ENCODE data around the gene HECW1.

Gene HECW1

DNA sequence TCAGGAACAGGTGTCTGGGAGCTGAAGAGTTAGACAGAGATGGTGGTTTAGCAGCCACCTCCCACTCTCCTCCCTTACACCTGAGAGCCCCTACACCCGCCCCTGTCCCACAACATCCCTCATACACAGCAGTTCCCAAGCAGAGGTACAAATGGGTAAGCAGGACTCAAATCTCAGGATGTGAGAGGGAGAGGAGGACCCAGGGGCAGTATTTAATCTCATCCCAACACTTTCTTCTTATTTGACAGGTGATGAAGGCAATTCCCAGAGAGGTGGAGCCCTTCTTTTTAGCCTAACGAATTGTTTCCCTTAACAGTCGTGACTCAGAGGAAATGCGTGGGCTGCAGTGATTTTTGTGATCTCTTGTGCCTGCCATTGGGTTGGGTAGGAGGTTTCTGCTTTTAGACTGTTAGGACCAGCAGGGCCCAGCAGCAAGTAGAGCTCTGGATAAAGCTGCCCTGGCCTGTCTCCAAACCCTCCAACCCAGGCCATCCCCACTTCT is 191.3 kb downstream of the HECW1 start:
- DNase-seq (ENCODE audit: low read depth): peak; percentile 41
- TF ChIP-seq, protein P1, sequence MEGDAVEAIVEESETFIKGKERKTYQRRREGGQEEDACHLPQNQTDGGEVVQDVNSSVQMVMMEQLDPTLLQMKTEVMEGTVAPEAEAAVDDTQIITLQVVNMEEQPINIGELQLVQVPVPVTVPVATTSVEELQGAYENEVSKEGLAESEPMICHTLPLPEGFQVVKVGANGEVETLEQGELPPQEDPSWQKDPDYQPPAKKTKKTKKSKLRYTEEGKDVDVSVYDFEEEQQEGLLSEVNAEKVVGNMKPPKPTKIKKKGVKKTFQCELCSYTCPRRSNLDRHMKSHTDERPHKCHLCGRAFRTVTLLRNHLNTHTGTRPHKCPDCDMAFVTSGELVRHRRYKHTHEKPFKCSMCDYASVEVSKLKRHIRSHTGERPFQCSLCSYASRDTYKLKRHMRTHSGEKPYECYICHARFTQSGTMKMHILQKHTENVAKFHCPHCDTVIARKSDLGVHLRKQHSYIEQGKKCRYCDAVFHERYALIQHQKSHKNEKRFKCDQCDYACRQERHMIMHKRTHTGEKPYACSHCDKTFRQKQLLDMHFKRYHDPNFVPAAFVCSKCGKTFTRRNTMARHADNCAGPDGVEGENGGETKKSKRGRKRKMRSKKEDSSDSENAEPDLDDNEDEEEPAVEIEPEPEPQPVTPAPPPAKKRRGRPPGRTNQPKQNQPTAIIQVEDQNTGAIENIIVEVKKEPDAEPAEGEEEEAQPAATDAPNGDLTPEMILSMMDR (conservative IDR thresholded peaks at IDR 0.05; ENCODE audit: control insufficient read depth, insufficient read depth, low read depth, low read length): no peak
- H3K4me3 ChIP-seq (ENCODE audit: control insufficient read depth, low read depth, low read length): no peak overlapping the region

DNA sequence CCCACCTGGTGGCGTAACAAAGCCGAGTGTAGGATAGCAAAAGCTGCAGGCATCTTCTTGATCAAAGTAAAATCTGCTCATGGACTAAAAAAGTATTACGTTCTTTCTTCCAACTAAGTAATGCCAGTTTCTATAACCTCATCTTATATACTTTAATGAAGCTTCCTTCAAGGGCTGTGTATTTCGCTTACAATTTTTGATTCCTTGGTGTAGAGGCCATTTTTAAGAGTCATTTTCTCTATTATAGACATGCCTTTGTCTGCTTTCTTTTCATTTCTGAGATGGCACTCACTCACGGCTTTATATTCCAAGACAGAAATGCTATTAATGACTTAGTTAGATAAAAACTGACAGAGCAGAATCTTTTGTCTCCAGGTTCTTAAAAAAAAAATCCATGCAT is 194.0 kb downstream of the HECW1 start:
- DNase-seq (ENCODE audit: low read depth): no peak
- H3K4me3 ChIP-seq (ENCODE audit: control insufficient read depth, low read depth, low read length): no peak overlapping the region
- TF ChIP-seq, protein P1 (conservative IDR thresholded peaks at IDR 0.05; ENCODE audit: control insufficient read depth, insufficient read depth, low read depth, low read length): no peak

DNA sequence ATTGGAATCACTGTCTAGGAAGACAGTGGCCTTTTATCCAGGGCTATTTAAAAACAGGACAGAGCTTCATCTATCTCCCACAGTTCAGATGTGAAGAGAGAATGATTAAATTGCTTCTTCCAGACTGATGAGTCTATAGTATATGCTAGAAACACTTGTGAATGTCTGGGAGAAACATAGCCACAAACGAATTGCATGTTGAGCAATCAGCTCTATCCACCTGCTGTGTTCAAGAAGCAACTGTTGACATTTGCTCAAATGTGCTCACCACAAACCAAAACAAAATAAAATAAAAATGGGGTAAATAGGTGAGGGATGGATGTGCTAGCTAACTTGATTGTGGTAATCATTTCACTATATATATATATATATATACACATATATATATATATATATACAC is 195.1 kb downstream of the HECW1 start:
- no peak for DNase-seq (ENCODE audit: low read depth)
- H3K4me3 ChIP-seq (ENCODE audit: control insufficient read depth, low read depth, low read length): no peak overlapping the region
- TF ChIP-seq, protein P1 (conservative IDR thresholded peaks at IDR 0.05; ENCODE audit: control insufficient read depth, insufficient read depth, low read depth, low read length): no peak

DNA sequence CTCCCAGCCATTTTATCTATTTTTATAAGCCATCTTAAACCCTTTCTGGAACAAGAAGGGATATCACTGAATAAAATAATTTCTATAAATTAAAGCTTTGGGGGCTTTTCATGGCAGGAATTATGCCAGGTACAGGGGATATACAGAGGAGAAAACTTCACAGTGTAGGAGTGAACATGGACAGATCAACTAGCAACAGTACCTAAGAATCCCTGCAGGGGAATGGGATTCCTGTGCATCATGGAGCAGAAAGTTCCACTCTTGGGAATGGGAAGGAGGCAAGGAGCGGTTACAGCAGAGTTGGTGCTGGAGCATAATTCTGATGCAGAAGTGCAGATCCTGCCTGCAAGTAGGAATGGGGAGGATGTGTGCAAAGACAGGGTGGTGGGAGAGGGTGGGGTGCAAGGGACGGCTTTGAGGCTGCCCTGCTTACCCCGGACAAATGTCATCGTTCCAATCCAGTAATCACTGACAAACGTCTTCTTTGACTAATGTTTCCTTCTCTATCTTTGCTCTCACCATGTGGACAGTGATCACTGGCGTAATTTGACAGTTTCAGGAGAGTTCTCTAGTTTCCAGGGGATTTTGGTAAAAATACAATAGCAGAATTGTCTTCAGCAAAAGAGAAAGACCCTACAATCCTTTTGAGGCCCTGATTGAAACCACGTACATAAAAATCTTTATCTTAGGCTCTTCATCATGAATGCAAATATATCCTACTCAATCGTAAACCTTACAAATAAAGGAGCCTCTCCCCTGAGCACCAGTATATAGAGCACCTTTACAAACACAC is 196.7 kb downstream of the HECW1 start:
- DNase-seq (ENCODE audit: low read depth): no peak
- TF ChIP-seq, protein P1 (conservative IDR thresholded peaks at IDR 0.05; ENCODE audit: control insufficient read depth, insufficient read depth, low read depth, low read length): no peak
- no peak overlapping the region for H3K4me3 ChIP-seq (ENCODE audit: control insufficient read depth, low read depth, low read length)

DNA sequence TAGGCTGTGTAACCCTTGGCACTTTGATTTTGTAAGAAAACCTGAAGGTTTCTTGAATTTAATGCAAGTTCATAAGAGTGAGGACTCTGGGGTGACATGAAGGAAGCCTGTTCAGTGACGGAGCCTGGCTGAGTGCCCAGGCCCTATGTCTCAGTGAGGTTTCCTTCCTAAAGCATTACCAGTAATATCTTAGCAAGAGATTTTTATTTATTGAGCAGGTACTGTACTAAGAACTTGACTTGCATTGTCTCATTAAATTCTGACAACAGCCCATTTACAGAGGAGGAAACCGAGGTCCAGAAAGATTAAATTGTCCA is 197.2 kb downstream of the HECW1 start:
- H3K4me3 ChIP-seq (ENCODE audit: control insufficient read depth, low read depth, low read length): no peak overlapping the region
- TF ChIP-seq, protein P1 (conservative IDR thresholded peaks at IDR 0.05; ENCODE audit: control insufficient read depth, insufficient read depth, low read depth, low read length): no peak

DNA sequence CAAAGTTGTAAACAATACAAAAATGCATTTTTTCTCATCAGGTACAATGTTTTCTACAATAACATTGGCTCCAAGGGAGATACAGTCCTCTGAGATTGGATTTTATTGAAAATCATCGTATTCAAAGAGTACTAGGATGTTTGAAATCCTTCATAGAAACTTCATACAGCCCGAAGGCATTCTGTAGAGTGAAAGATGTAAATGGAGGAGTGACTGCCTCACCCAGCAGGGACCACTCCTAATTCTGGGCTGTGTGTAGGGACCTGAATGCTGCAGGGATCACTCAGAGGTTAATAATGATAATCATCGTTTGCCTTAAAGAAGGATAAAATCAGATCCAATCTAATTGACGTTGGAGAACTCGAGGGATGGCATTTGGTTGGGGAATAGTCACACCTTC is 198.6 kb downstream of the HECW1 start:
- TF ChIP-seq, protein P1 (conservative IDR thresholded peaks at IDR 0.05; ENCODE audit: control insufficient read depth, insufficient read depth, low read depth, low read length): no peak
- no peak for DNase-seq (ENCODE audit: low read depth)

More for the DNA sequence above, 197.2 kb downstream of the HECW1 start:
- no peak for DNase-seq (ENCODE audit: low read depth)

More for the DNA sequence above, 198.6 kb downstream of the HECW1 start:
- H3K4me3 ChIP-seq (ENCODE audit: control insufficient read depth, low read depth, low read length): no peak overlapping the region

All from fibroblast of mammary gland (primary cell).